ENCODE measurements around the gene RPL21. TPM values are rescaled to one million over a fixed set of nuclear protein-coding genes. Genes with fewer than 3 reads are reported as not detected.

RPL21 gene
- total and polyA plus RNA-seq, 2 donors (not counting 1 experiment from before 2014, with no cell fraction given), result 831 to 1,841 TPM

DNA sequence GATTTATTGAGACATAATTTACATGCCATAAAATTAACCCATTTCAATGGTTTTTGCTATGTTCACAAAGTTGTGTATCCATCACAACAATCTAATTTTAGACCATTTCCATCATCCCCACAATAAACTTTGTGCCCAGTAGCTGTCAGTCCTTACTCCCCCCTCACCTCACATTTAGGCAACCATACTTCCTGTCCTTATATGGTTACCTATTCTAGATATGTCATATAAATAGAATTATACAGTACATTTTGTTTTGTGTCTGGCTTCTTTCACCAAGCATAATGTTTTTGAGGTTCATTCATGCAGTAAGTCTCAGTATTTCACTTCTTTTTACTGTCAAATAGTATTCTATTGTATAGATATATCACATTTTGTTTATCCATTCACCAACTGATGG, 23.2 kb upstream of the RPL21 start:
- no peaks in the 10 kb centered on the region for H4K20me1 ChIP-seq (ENCODE audit: control insufficient read depth, extremely low read depth, insufficient read depth, low read length)
- no peak overlapping the region for H3K4me2 ChIP-seq (ENCODE audit: extremely low read depth, insufficient read depth, low read length)
- H3K9me3 ChIP-seq (ENCODE audit: control insufficient read depth, insufficient read depth, low read depth, low read length), result no peaks in the 10 kb centered on the region
- TF ChIP-seq EZH2 (IDR thresholded peaks at IDR 0.05; ENCODE audit: low read length, missing control alignments) (no peak), CTCF (conservative IDR thresholded peaks at IDR 0.05 in 1 of 2, IDR thresholded peaks at IDR 0.05 in 1 of 2; ENCODE audit: low read depth in 1 of 2, low read length in 2 of 2) (no peak)
- no peaks in the 10 kb centered on the region for H3K27me3 ChIP-seq (ENCODE audit: control insufficient read depth, insufficient read depth, low read length)
- no peaks in the 10 kb centered on the region for H3K36me3 ChIP-seq (ENCODE audit: control insufficient read depth, insufficient read depth, low read length)
- no peak overlapping the region for H3K27ac ChIP-seq (ENCODE audit: insufficient read depth, low read length)
- H3K4me3 ChIP-seq (replicated peaks in 1 of 4; ENCODE audit: control extremely low read depth in 1 of 4, insufficient read depth in 1 of 4, low read depth in 3 of 4, low read length in 4 of 4), result no peak overlapping the region
- H3K9ac ChIP-seq (ENCODE audit: insufficient read depth, low read length), result no peak overlapping the region
- no peaks in the 10 kb centered on the region for H3K79me2 ChIP-seq (ENCODE audit: control insufficient read depth, insufficient read depth, low read length)
- H2AFZ ChIP-seq (ENCODE audit: low read length), result no peak overlapping the region
- no peak for DNase-seq (ENCODE audit: low read depth in 2 of 2)
- H3K4me1 ChIP-seq (ENCODE audit: control insufficient read depth, extremely low read depth, insufficient read depth, low read length), result no peaks in the 10 kb centered on the region

DNA sequence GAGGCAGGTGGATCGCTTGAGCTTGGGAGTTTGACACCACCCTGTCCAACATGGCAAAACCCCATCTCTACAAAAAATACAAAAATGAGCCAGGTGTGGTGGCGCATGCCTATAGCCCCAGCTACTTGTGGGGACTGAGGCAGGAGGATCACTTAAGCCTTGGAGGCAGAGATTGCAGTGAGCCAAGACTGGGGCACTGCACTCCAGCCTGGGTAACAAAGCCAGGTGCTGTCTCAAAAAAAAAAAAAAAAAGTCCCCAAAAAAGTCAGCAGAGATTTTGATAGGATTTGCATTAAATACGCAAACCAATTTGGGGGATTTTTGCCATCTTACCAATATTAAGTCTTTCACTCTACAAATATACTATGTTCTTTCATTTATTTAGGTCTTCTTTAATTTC, 21.7 kb upstream of the RPL21 start:
- H3K4me1 ChIP-seq (ENCODE audit: control insufficient read depth, extremely low read depth, insufficient read depth, low read length), result no peaks in the 10 kb centered on the region
- H3K9ac ChIP-seq (ENCODE audit: insufficient read depth, low read length), result no peak overlapping the region
- H2AFZ ChIP-seq (ENCODE audit: low read length), result no peak overlapping the region
- DNase-seq (ENCODE audit: low read depth in 2 of 2), result no peak
- H3K79me2 ChIP-seq (ENCODE audit: control insufficient read depth, insufficient read depth, low read length), result no peaks in the 10 kb centered on the region
- no peaks in the 10 kb centered on the region for H3K27me3 ChIP-seq (ENCODE audit: control insufficient read depth, insufficient read depth, low read length)
- no peaks in the 10 kb centered on the region for H3K36me3 ChIP-seq (ENCODE audit: control insufficient read depth, insufficient read depth, low read length)
- TF ChIP-seq CTCF (conservative IDR thresholded peaks at IDR 0.05 in 1 of 2, IDR thresholded peaks at IDR 0.05 in 1 of 2; ENCODE audit: low read depth in 1 of 2, low read length in 2 of 2) (no peak), EZH2 (IDR thresholded peaks at IDR 0.05; ENCODE audit: low read length, missing control alignments) (no peak)
- no peaks in the 10 kb centered on the region for H3K9me3 ChIP-seq (ENCODE audit: control insufficient read depth, insufficient read depth, low read depth, low read length)
- no peak overlapping the region for H3K27ac ChIP-seq (ENCODE audit: insufficient read depth, low read length)
- no peak overlapping the region for H3K4me3 ChIP-seq (replicated peaks in 1 of 4; ENCODE audit: control extremely low read depth in 1 of 4, insufficient read depth in 1 of 4, low read depth in 3 of 4, low read length in 4 of 4)
- H3K4me2 ChIP-seq (ENCODE audit: extremely low read depth, insufficient read depth, low read length), result no peak overlapping the region
- H4K20me1 ChIP-seq (ENCODE audit: control insufficient read depth, extremely low read depth, insufficient read depth, low read length), result no peaks in the 10 kb centered on the region

- Histone ChIP-seq H3K4me1 (ENCODE audit: control insufficient read depth, extremely low read depth, insufficient read depth, low read length) (no peaks in the 10 kb centered on the region), H3K9ac (ENCODE audit: insufficient read depth, low read length) (no peak overlapping the region), H2AFZ (ENCODE audit: low read length) (no peak overlapping the region), H3K27ac (ENCODE audit: insufficient read depth, low read length) (no peak overlapping the region), H3K79me2 (ENCODE audit: control insufficient read depth, insufficient read depth, low read length) (no peaks in the 10 kb centered on the region), H3K9me3 (ENCODE audit: control insufficient read depth, insufficient read depth, low read depth, low read length) (no peaks in the 10 kb centered on the region), H3K27me3 (ENCODE audit: control insufficient read depth, insufficient read depth, low read length) (no peaks in the 10 kb centered on the region), H3K36me3 (ENCODE audit: control insufficient read depth, insufficient read depth, low read length) (no peaks in the 10 kb centered on the region), H3K4me2 (ENCODE audit: extremely low read depth, insufficient read depth, low read length) (no peak overlapping the region), H3K4me3 (replicated peaks in 1 of 4; ENCODE audit: control extremely low read depth in 1 of 4, insufficient read depth in 1 of 4, low read depth in 3 of 4, low read length in 4 of 4) (no peak overlapping the region), H4K20me1 (ENCODE audit: control insufficient read depth, extremely low read depth, insufficient read depth, low read length) (no peaks in the 10 kb centered on the region)
- TF ChIP-seq EZH2 (IDR thresholded peaks at IDR 0.05; ENCODE audit: low read length, missing control alignments) (no peak), CTCF (conservative IDR thresholded peaks at IDR 0.05 in 1 of 2, IDR thresholded peaks at IDR 0.05 in 1 of 2; ENCODE audit: low read depth in 1 of 2, low read length in 2 of 2) (no peak)
- DNase-seq (ENCODE audit: low read depth in 2 of 2), result no peak
Measured at GRCh38 chr13:27233964-27234363, 17.4 kb upstream of the RPL21 start.

All from fibroblast of lung (primary cell).